SK-N-SH treated with all-trans-retinoic acid at 6 μM for 48 hours (cell line): ENCODE measurements around the gene KRT86.

Source experiments
- ARNTL ChIP-seq: fragments of 450-650 bp; formaldehyde crosslinking; IDR thresholded peaks from 2 replicates; pipeline ENCODE4 v1.5.0; 2020; ENCODE audit warnings: low read depth, mild to moderate bottlenecking, moderate library complexity, borderline replicate concordance
- GLIS3 ChIP-seq: fragments of 250-450 bp; sonication (Bioruptor Pico); IDR thresholded peaks from 2 replicates; pipeline ENCODE4 v1.5.0; 2020; ENCODE audit warnings: mild to moderate bottlenecking, moderate library complexity
- TF ChIP-seq, protein P1 (sequence below): fragments of 250-450 bp; sonication (Bioruptor Pico); IDR thresholded peaks from 2 replicates; pipeline ENCODE4 v1.8.0; 2020; ENCODE audit warnings: mild to moderate bottlenecking, moderate library complexity, borderline replicate concordance

DNA sequence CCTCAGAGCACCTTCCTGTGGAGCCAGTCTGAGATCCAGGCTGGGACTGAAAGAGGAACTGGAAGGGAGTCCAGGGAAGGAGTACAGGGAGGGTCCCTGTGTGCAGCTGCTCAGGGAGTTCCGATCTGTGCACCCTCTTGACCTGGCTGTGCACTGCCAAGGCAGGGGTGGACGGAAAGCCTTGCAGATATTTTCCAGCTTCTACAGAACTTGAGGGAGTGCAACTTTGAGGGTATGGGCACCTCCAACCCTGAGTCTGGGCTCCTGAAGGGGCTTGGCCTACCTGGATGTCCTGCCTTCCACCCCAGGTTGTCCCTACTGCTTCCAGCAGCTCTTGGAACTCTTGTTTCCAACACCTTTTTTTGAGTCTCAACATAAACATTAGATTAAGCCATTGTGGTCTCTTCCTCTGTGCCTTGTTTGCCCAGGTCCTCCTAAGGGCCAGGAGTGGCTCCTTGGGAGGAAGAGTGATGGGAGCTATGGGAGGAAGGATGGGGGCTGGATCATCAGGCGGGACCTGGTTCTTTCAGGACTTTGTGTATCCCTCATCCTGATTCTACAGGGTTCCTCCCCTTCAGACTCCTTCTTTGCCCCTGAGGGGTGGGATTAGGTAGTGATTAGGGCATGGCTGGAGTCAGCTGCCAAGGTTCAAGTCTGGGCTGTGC, 37.9 kb upstream of the KRT86 start:
- TF ChIP-seq ARNTL (CRISPR knock-in tag) (no peak), GLIS3 (no peak)
- TF ChIP-seq, protein P1, sequence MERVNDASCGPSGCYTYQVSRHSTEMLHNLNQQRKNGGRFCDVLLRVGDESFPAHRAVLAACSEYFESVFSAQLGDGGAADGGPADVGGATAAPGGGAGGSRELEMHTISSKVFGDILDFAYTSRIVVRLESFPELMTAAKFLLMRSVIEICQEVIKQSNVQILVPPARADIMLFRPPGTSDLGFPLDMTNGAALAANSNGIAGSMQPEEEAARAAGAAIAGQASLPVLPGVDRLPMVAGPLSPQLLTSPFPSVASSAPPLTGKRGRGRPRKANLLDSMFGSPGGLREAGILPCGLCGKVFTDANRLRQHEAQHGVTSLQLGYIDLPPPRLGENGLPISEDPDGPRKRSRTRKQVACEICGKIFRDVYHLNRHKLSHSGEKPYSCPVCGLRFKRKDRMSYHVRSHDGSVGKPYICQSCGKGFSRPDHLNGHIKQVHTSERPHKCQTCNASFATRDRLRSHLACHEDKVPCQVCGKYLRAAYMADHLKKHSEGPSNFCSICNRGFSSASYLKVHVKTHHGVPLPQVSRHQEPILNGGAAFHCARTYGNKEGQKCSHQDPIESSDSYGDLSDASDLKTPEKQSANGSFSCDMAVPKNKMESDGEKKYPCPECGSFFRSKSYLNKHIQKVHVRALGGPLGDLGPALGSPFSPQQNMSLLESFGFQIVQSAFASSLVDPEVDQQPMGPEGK (CRISPR knock-in tag): no peak
